Neural cell (in vitro differentiated cells): ENCODE results near the gene ENTPD1.

Source experiments
- EP300 ChIP-seq: fragments of 450-650 bp; conservative IDR thresholded peaks from 2 replicates; pipeline ENCODE4 v1.6.1; 2014; ENCODE audit warnings: antibody characterized with exemption, mild to moderate bottlenecking, moderate library complexity; ENCODE audit not compliant: poor library complexity, severe bottlenecking
- EZH2 ChIP-seq: fragments of 200-600, 300-800 bp; shearing (Covaris generic), sonication (generic); IDR thresholded peaks from 2 replicates; pipeline ENCODE4 v1.6.1; 2014; ENCODE audit warnings: antibody characterized with exemption, low read length, borderline replicate concordance, mild to moderate bottlenecking; ENCODE audit not compliant: insufficient read depth, poor library complexity, severe bottlenecking
- MXI1 ChIP-seq: fragments of 450-650 bp; conservative IDR thresholded peaks from 2 replicates; pipeline ENCODE4 v1.6.1; 2014; ENCODE audit warnings: antibody characterized with exemption, mild to moderate bottlenecking; ENCODE audit not compliant: poor library complexity, severe bottlenecking
- RAD21 ChIP-seq: fragments of 450-650 bp; conservative IDR thresholded peaks from 2 replicates; pipeline ENCODE4 v1.6.1; 2014; ENCODE audit warnings: antibody characterized with exemption, mild to moderate bottlenecking, moderate library complexity
- REST ChIP-seq: IDR thresholded peaks from 2 replicates; pipeline ENCODE4 v1.6.1; 2012; ENCODE audit warnings: borderline replicate concordance
- TAF1 ChIP-seq: IDR thresholded peaks from 2 replicates; pipeline ENCODE4 v1.6.1; 2012; ENCODE audit warnings: low read depth
- TF ChIP-seq, protein P1 (sequence below): fragments of 450-650 bp; IDR thresholded peaks from 2 replicates; pipeline ENCODE4 v1.5.1; 2014; ENCODE audit warnings: antibody characterized with exemption, mild to moderate bottlenecking, moderate library complexity; ENCODE audit not compliant: poor library complexity, severe bottlenecking

- TF ChIP-seq, protein P1, sequence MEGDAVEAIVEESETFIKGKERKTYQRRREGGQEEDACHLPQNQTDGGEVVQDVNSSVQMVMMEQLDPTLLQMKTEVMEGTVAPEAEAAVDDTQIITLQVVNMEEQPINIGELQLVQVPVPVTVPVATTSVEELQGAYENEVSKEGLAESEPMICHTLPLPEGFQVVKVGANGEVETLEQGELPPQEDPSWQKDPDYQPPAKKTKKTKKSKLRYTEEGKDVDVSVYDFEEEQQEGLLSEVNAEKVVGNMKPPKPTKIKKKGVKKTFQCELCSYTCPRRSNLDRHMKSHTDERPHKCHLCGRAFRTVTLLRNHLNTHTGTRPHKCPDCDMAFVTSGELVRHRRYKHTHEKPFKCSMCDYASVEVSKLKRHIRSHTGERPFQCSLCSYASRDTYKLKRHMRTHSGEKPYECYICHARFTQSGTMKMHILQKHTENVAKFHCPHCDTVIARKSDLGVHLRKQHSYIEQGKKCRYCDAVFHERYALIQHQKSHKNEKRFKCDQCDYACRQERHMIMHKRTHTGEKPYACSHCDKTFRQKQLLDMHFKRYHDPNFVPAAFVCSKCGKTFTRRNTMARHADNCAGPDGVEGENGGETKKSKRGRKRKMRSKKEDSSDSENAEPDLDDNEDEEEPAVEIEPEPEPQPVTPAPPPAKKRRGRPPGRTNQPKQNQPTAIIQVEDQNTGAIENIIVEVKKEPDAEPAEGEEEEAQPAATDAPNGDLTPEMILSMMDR = no peak
- TF ChIP-seq REST (no peak), TAF1 (no peak), EZH2 (no peak), RAD21 (no peak), EP300 (no peak), MXI1 (no peak)
Observed at GRCh38 chr10:95835149-95835860, 79.3 kb downstream of the ENTPD1 start.
